Measurements from ENCODE around the gene MIDN. TPM values are rescaled to one million over a fixed set of nuclear protein-coding genes. Genes with fewer than 3 reads are reported as not detected.
"Not testable (repeated sequence)": the region's sequence is repeated elsewhere in the genome, so short reads cannot be mapped to it uniquely, and the experiment has no call there.

The MIDN gene
- 5.8 and 7.6 TPM in 2 replicates for total RNA-seq (2014; rRNA removed; shearing (Covaris generic); ENCODE audit: low replicate concordance)

DNA sequence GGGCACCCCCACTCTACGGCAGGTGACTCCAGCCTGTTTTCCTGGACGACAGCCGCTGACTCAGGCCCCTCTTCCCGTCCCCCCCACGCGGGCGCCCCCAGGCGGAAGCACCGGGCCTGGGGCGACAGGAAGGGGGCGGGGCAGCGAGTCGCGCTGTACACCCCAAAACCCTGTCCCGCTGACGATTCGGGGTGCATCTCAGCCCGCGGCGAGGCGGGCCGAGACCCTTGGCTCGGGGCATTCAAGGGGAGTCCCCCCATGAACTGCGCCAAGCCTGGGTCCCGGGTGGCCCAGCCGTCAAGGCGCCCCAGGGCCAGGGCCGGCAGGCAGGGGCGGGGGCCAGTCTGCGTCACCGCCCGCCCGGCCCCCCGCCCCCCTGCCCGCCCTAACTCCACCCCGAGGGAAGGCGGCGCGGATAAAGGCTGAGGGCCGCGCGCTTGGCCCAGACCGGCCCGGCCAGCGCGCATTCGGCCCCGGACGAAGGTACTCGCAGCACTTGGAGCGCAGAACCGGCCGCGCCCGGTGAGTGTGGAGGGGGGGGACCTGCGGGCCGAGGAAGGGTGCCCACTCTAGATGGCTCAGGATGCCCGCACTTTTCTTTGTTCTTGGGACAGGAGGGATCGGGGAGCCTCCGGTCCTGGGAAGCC is at the start of gene MIDN:
Gene MIDN (plus strand): TSS at position 445 of the 647 bp plus-strand sequence. CDS start 1,714 bp downstream, outside the sequence.
- in situ Hi-C loops (cut with HindIII; ENCODE audit: low pct_unique_long_range_greater_than_20kb, low sequenced_read_pairs) = no loop called here
- DNase-seq (ENCODE audit: low read depth) = peak; percentile 83

DNA sequence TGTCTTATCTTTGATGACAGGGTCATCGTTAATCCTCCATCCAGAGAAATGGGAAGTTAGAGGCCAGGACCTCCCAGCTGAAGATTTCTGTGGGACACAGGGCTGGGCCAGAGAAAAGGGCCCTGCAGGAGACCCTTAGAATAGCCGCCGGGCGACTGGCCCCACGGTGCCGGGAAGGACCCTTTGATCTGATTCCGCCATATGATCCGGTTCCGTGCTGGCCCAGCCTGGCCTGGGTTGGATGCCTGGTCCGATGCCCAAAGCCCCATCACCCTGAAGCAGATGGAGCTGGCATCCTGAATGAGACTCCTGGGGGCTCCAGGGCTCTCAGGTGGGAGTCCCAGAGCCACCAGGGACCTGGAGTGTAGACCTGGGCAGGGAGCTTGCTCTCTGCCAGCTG is 48.9 kb upstream of the MIDN start:
- in situ Hi-C loops (cut with HindIII; ENCODE audit: low pct_unique_long_range_greater_than_20kb, low sequenced_read_pairs) = no loop called here

GRCh38 chr19:1200614-1201013 is 47.8 kb upstream of the MIDN start:
- DNase-seq (ENCODE audit: low read depth); in situ Hi-C loops (cut with HindIII; ENCODE audit: low pct_unique_long_range_greater_than_20kb, low sequenced_read_pairs): not testable (repeated sequence)

More for the DNA sequence above, 48.9 kb upstream of the MIDN start:
- DNase-seq (ENCODE audit: low read depth) = no peak

DNA sequence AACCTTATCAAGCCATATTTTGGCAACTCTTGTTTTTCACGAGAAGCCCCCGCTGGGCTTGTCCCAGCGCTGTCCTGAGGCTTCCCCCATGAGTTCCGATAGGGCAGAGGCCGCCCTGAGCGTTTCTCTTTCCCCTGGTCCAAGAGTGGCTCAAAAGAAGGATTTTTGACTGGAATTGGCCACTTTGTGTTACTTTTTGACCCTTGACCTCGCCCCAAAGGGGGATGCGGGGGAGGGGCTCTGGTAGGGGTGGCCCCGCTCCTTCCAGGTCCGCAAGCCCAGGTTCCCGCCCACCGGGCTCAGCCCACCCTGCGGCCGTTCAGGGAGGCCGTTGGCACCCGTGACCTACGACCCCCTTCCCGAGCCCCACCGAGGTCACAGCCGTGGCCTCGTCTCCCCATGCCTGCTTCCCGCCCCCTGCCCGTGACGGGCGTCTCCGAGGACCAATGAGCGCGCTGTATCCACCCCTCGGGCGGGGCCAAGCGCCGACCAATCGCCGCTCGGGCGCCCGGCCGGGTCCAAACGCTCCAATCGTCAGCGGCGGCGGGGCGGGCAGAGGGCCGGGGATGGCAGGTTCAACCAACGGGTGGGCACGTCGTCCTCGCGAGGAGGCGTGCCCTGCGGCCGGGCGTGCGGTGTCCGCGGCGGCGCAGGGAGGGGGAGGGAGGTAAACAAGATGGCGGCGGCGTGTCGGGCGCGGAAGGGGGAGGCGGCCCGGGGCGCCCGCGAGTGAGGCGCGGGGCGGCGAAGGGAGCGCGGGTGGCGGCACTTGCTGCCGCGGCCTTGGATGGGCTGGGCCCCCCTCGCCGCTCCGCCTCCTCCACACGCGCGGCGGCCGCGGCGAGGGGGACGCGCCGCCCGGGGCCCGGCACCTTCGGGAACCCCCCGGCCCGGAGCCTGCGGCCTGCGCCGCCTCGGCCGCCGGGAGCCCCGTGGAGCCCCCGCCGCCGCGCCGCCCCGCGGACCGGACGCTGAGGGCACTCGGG is 43.0 kb upstream of the MIDN start, which contains the start of gene STK11:
Gene STK11 (plus strand): TSS at position 665 of the 986 bp plus-strand sequence. CDS start 1,136 bp downstream, outside the sequence.
- peak; percentile 89 for DNase-seq (ENCODE audit: low read depth)
- in situ Hi-C loops (cut with HindIII; ENCODE audit: low pct_unique_long_range_greater_than_20kb, low sequenced_read_pairs) = no loop called here

DNA sequence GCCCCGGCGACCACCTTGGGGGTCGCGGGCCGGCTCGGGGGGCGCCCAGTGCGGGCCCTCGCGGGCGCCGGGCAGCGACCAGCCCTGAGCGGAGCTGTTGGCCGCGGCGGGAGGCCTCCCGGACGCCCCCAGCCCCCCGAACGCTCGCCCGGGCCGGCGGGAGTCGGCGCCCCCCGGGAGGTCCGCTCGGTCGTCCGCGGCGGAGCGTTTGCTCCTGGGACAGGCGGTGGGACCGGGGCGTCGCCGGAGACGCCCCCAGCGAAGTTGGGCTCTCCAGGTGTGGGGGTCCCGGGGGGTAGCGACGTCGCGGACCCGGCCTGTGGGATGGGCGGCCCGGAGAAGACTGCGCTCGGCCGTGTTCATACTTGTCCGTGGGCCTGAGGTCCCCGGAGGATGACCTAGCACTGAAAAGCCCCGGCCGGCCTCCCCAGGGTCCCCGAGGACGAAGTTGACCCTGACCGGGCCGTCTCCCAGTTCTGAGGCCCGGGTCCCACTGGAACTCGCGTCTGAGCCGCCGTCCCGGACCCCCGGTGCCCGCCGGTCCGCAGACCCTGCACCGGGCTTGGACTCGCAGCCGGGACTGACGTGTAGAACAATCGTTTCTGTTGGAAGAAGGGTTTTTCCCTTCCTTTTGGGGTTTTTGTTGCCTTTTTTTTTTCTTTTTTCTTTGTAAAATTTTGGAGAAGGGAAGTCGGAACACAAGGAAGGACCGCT is 42.1 kb upstream of the MIDN start:
- in situ Hi-C loops (cut with HindIII; ENCODE audit: low pct_unique_long_range_greater_than_20kb, low sequenced_read_pairs) = no loop called here
- DNase-seq (ENCODE audit: low read depth) = no peak

DNA sequence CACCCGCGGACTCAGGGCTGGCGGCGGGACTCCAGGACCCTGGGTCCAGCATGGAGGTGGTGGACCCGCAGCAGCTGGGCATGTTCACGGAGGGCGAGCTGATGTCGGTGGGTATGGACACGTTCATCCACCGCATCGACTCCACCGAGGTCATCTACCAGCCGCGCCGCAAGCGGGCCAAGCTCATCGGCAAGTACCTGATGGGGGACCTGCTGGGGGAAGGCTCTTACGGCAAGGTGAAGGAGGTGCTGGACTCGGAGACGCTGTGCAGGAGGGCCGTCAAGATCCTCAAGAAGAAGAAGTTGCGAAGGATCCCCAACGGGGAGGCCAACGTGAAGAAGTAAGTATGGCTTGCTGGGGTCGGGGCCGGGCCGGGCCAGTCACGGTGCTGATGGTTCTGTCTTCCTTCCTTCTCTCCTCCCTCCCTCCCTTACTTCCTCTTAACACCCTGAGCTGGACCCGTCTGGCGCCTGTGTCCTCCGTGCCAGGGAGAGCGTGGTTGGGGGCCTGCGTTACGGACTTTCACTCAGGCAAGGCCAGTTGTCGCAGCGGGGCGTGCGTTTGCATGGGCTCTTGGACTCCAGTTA is 41.4 kb upstream of the MIDN start:
- DNase-seq (ENCODE audit: low read depth) = no peak
- in situ Hi-C loops (cut with HindIII; ENCODE audit: low pct_unique_long_range_greater_than_20kb, low sequenced_read_pairs) = no loop called here

- DNase-seq (ENCODE audit: low read depth); in situ Hi-C loops (cut with HindIII; ENCODE audit: low pct_unique_long_range_greater_than_20kb, low sequenced_read_pairs): not testable (repeated sequence)
Observed at GRCh38 chr19:1208830-1209229, 39.6 kb upstream of the MIDN start.

- no peak for DNase-seq (ENCODE audit: low read depth)
Observed at GRCh38 chr19:1210227-1210538, 38.2 kb upstream of the MIDN start.

DNA sequence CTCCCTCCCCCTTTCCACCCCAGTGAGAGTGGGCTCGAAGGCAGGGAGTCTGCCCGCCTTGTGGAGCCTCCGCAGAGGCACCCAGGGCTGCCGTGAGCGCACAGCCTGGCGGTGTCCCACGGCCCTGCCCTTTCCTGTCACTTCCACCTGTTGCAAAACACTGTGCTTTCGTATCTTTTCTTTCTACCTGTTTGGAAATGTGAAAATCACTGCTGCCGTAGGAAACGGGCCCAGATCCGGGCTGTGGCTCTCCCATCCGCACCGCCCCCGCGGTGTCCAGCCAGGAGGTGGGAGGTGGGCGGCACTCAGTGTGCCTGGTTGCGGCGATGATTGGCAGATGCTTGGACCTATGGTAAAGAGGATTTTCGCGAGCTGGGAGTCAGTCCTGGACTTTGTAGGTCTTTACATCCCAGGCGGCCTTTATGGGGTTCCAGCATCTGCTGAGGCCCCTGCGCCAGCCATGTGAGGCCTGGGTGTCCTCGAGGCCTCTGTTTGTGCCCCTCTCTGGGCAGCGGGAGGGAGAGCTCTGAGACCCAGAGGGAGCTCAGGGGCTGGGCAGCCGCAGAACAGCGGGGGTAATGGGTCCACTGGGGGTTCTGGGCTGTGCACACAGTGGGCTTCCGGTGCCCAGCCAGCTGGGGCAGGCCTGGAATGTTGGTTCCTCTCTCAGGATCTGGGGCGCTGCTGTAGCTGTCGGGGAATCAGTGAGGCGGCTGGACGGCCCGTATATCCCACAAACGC is 36.7 kb upstream of the MIDN start:
- in situ Hi-C loops (cut with HindIII; ENCODE audit: low pct_unique_long_range_greater_than_20kb, low sequenced_read_pairs) = no loop called here
- DNase-seq (ENCODE audit: low read depth) = no peak

More at GRCh38 chr19:1210227-1210538, 38.2 kb upstream of the MIDN start:
- in situ Hi-C loops (cut with HindIII; ENCODE audit: low pct_unique_long_range_greater_than_20kb, low sequenced_read_pairs) = no loop called here

DNA sequence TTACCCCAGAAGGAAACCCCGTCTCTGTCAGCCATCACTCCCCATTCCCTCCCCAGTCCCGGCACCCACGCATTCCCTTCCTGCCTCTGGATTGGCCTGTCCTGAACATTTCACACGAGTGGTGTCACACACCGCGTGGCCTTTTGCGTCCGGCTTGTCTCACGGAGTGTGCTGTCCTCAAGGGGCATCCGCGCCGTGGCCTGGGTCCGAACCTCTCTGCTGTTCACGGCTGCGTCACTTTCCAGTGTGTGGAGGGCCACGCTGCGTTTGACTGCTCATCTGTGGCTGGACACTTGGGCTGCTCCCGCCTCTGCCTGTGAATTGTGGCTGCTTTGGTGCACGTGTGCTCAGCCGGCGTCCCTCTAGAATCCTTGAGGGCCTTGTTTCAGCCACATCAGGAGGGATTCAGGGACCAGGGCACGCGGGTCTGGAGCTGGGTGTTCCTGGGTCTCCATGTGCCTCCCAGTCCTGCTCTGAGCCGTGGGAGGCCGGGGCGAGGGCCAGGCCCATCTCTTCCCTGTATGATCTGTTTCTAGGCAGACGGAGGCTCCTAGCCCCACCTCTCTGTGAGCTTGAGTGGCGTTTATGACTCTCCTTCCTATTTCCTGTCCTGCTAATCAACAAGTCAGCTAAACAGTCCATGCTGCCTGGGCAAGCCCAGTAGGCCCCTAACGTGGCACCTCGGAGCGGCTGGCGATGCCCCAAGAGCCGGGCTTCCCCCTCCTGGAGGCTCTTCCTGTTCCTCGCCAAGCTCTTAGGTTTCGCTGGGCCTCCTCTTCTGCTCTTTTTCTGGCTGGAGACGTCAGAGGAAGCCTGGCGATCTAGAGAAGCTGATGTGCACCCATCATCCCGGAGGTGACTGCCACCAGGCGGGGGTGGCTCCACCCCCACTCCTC is 34.7 kb upstream of the MIDN start:
- in situ Hi-C loops (cut with HindIII; ENCODE audit: low pct_unique_long_range_greater_than_20kb, low sequenced_read_pairs) = no loop called here
- no peak for DNase-seq (ENCODE audit: low read depth)

GRCh38 chr19:1214299-1214861 is 34.0 kb upstream of the MIDN start:
- no peak for DNase-seq (ENCODE audit: low read depth)
- in situ Hi-C loops (cut with HindIII; ENCODE audit: low pct_unique_long_range_greater_than_20kb, low sequenced_read_pairs) = no loop called here

GRCh38 chr19:1214862-1215731 is 33.3 kb upstream of the MIDN start:
- no peak for DNase-seq (ENCODE audit: low read depth)
- in situ Hi-C loops (cut with HindIII; ENCODE audit: low pct_unique_long_range_greater_than_20kb, low sequenced_read_pairs) = no loop called here

GRCh38 chr19:1216756-1217155 is 31.6 kb upstream of the MIDN start:
- in situ Hi-C loops (cut with HindIII; ENCODE audit: low pct_unique_long_range_greater_than_20kb, low sequenced_read_pairs) = no loop called here
- DNase-seq (ENCODE audit: low read depth) = no peak

- no peak for DNase-seq (ENCODE audit: low read depth)
- in situ Hi-C loops (cut with HindIII; ENCODE audit: low pct_unique_long_range_greater_than_20kb, low sequenced_read_pairs) = no loop called here
Observed at GRCh38 chr19:1217366-1217765, 31.0 kb upstream of the MIDN start.

GRCh38 chr19:1218751-1219567 is 29.4 kb upstream of the MIDN start:
- in situ Hi-C loops (cut with HindIII; ENCODE audit: low pct_unique_long_range_greater_than_20kb, low sequenced_read_pairs) = no loop called here
- no peak for DNase-seq (ENCODE audit: low read depth)

Data from Caki2 (cell line).